Epithelial cell of alveolus of lung (primary cell): Measurements from ENCODE around the gene ZNF365. TPM values are rescaled to one million over a fixed set of nuclear protein-coding genes. Genes with fewer than 3 reads are reported as not detected.

Experiments used
- total RNA-seq: library from RNA; depleted of rRNA; stranded (reverse); fragments of >200 nt; gene quantifications from 2 replicates; pipeline ENCODE4 v1.2.1, GENCODE V29; 2015

Gene ZNF365
- 0.32 and 3.4 TPM in 2 replicates for total RNA-seq

GRCh38 chr10:62373995-62374861 lies at the start of gene ZNF365:
TSS of gene ZNF365 (plus strand) at chr10:62374369. CDS start at chr10:62376194, 1,825 bp downstream.

Other genes starting within 250 kb of the ZNF365 start
- 1.7 and 2.7 TPM in 2 replicates for gene RTKN2, start 105.5 kb upstream of the ZNF365 start, total RNA-seq